Stomach (tissue), 9 donors: ENCODE results near the gene SCAMP1. TPM values are rescaled to one million over a fixed set of nuclear protein-coding genes. Genes with fewer than 3 reads are reported as not detected.

Experiments
- DNase-seq, 2 donors: peaks; one replicate each; pipeline versions ENCODE4 v3.0.0 to v3.0.0-alpha.2; 2013 to 2019
- H3K27ac ChIP-seq, 5 donors: fragments of 200-600 bp in 4 of 5; sonication (generic) in 4 of 5; one replicate each; pipeline ENCODE4 v1.5.1; 2013 to 2019; ENCODE audit warnings: mild to moderate bottlenecking in 1 of 5, moderate library complexity in 1 of 5
- H3K27me3 ChIP-seq, 3 donors: fragments of 200-600 bp; sonication (generic); one replicate each; pipeline ENCODE4 v1.5.1; 2017 to 2019; ENCODE audit warnings: mixed run types in 1 of 3
- H3K36me3 ChIP-seq, 4 donors: fragments of 200-600 bp; sonication (generic); 1 replicate in 3 of 4; 2 replicates in 1 of 4; pipeline ENCODE4 v1.5.1; 2016 to 2019
- H3K4me1 ChIP-seq, 4 donors: fragments of 200-600 bp; sonication (generic); one replicate each; pipeline ENCODE4 v1.5.1; 2016 to 2019
- H3K4me3 ChIP-seq, 4 donors: fragments of 200-600 bp; sonication (generic) in 3 of 4; one replicate each; pipeline ENCODE4 v1.5.1; 2016 to 2019; ENCODE audit warnings: mild to moderate bottlenecking in 1 of 4
- H3K9me3 ChIP-seq, 4 donors: fragments of 200-600 bp; sonication (generic); one replicate each; pipeline ENCODE4 v1.5.1; 2016 to 2019
- EP300 ChIP-seq: sonication (generic); formaldehyde crosslinking; IDR thresholded peaks from one replicate; pipeline ENCODE4 v1.6.1; 2017; ENCODE audit warnings: antibody characterized with exemption
- POLR2A ChIP-seq, 4 donors: fragments of 450-650 bp; IDR thresholded peaks; one replicate each; pipeline ENCODE4 v1.6.1; 2016; ENCODE audit warnings: antibody characterized with exemption in 4 of 4, control low read depth in 2 of 4, mild to moderate bottlenecking in 1 of 4, moderate library complexity in 1 of 4
- POLR2AphosphoS5 ChIP-seq, 3 donors: sonication (generic); formaldehyde crosslinking; IDR thresholded peaks; one replicate each; pipeline ENCODE4 v1.6.1; 2016; ENCODE audit warnings: antibody characterized with exemption in 3 of 3
- WGBS, 5 donors: extraction: QIAGEN DNeasy Blood & Tissue Kit in 3 of 5; methylation state at CpG; one replicate each; pipeline versions ENCODE4 v1.1.5 to v1.1.7; 2013 to 2018; 5-methylcytosine and 5-hydroxymethylcytosine counted together
- intact Hi-C: fragments of 100-400 bp; cut with DNase I; formaldehyde crosslinking; loops from one replicate; pipeline ENCODE4 v1.15.1; 2023; ENCODE audit warnings: low total_unique reads
- polyA plus RNA-seq, 3 donors: library from polyadenylated mRNA; stranded (reverse); fragments of 200-250 nt; gene quantifications; one replicate each; pipeline ENCODE4 v1.2.3, GENCODE V29; 2013
- total RNA-seq, 5 donors: library from RNA; depleted of rRNA; stranded (reverse); fragments of >200 nt; gene quantifications; one replicate each; pipeline versions ENCODE4 v1.1.0 to v1.2.3, GENCODE V29; 2014 to 2016
- TF ChIP-seq, protein P1 (sequence below), 7 experiments: fragments of 450-650 bp in 4 of 7; fragments of 200-600 bp in 3 of 7; sonication (generic) in 3 of 7; IDR thresholded peaks; one replicate each; pipeline ENCODE4 v1.5.1; 2016 to 2019; ENCODE audit warnings: antibody characterized with exemption in 7 of 7, control low read depth in 2 of 7, mild to moderate bottlenecking in 1 of 7
- donor health status: healthy with polysubstance abuse.
- donor health status: Bipolar disorder and iron deficiency.
- donor health status: healthy.

The SCAMP1 gene
- total and polyA plus RNA-seq, 8 donors: 7.2 to 77.3 (median 14.7) TPM

DNA sequence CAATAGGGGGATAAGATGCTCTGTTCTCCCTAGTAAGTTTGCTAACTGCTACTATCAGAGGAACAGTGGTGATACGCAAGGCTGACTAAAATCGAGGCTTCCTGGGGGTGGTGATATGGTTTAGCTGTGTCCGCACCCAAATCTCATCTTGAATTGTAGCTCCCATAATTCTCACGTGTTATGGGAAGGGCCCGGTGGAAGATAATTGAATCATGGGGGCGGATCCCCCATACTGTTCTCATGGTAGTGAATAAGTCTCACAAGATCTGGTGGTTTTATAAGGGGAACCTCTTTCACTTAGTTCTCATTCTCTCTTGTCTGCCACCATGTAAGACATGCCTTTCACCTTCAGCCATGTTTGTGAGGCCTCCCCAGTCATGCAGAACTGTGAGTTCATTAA is 153.0 kb downstream of the SCAMP1 start:
- TF ChIP-seq POLR2AphosphoS5 (IDR thresholded peaks at IDR 0.05) (no peak), POLR2A (IDR thresholded peaks at IDR 0.05) (no peak), EP300 (no peak)
- TF ChIP-seq, protein P1, sequence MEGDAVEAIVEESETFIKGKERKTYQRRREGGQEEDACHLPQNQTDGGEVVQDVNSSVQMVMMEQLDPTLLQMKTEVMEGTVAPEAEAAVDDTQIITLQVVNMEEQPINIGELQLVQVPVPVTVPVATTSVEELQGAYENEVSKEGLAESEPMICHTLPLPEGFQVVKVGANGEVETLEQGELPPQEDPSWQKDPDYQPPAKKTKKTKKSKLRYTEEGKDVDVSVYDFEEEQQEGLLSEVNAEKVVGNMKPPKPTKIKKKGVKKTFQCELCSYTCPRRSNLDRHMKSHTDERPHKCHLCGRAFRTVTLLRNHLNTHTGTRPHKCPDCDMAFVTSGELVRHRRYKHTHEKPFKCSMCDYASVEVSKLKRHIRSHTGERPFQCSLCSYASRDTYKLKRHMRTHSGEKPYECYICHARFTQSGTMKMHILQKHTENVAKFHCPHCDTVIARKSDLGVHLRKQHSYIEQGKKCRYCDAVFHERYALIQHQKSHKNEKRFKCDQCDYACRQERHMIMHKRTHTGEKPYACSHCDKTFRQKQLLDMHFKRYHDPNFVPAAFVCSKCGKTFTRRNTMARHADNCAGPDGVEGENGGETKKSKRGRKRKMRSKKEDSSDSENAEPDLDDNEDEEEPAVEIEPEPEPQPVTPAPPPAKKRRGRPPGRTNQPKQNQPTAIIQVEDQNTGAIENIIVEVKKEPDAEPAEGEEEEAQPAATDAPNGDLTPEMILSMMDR (IDR thresholded peaks at IDR 0.05): no peak
- Histone ChIP-seq H3K27me3 (no peaks in the 10 kb centered on the region), H3K9me3 (no peaks in the 10 kb centered on the region), H3K36me3 (no peaks in the 10 kb centered on the region), H3K27ac (no peak overlapping the region), H3K4me3 (no peak overlapping the region), H3K4me1 (peaks cover 2 to 41% (median 27%) of the 10 kb centered on the region in 4 donors)
- 77 to 89% (median 80%) methylated on average over 6 of the region's 6 CpGs for WGBS, 5 donors
- no peak for DNase-seq
- intact Hi-C loops: no loop called here

DNA sequence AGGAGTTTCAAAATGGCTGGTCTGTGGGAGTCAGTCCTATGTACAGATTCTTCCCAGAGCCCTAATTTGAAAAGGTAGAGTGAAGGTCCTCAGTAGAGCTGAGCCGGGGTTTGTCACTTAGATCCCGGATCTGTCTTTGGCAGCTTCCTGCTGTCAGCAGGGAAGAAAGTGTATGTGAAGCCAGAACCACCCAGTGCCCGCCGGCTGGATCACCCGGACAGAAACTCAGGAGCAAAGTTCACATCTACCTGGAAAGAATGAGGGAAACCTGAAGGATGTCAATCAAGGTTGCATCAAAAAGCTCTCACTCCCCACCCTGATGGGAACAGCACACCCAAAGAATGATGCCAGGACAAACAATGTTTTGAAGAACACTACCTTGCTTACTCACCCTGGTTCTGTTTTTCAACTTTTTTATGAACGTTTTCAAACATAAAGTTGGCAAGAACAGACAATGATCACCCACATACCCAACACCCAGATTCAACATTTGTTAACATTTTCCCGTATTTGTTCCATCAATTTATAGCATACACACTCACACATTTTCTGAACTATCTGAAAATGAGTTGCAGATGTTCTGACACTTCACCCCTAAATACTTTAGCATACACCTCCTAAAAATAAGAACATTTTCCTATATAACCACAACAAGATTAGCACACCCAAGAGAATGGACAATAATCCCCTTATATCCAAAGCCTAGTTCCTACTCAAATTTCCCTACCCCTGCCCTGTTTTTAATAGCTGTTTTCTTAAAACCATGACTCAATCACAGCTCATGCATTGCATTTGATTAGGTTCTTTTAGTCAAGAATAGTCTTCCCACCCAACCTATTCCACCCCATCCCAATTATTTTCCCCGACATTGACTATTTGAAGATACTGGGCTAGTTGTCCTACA is 154.3 kb downstream of the SCAMP1 start:
- Histone ChIP-seq H3K36me3 (no peaks in the 10 kb centered on the region), H3K27me3 (no peaks in the 10 kb centered on the region), H3K4me1 (peaks cover 7 to 43% (median 28%) of the 10 kb centered on the region in 4 donors), H3K27ac (no peak overlapping the region), H3K9me3 (no peaks in the 10 kb centered on the region), H3K4me3 (no peak overlapping the region)
- WGBS, 5 donors: 73 to 92% (median 91%) methylated on average over 8 of the region's 8 CpGs
- no peak for DNase-seq
- no peak for TF ChIP-seq EP300
- TF ChIP-seq POLR2AphosphoS5 (IDR thresholded peaks at IDR 0.05): no peak
- TF ChIP-seq, protein P1 (IDR thresholded peaks at IDR 0.05): no peak
- no peak for TF ChIP-seq POLR2A (IDR thresholded peaks at IDR 0.05)
- intact Hi-C loops: no loop called here

DNA sequence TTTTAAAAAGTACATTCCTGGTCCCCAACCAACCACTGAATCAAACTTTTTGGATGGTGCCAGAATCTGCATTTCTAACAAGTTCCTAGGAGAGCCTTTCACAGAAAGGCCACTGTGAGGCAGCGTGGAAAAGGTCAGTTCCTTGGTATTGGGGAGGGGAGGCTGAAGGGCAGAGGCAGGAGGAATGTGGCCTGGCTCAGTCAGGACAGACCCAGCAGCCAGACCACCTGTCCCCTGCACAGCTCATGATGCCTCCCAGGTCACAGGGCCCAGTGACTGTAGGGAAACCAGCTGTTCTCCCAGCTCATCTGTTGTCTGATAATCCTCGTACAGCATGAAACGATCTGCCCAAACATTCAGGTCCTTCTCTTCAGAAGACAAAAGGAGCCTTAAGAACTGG is 155.3 kb downstream of the SCAMP1 start:
- H3K27ac ChIP-seq: no peak overlapping the region
- H3K4me3 ChIP-seq: no peak overlapping the region
- H3K27me3 ChIP-seq: no peaks in the 10 kb centered on the region
- 89 to 95% (median 92%) methylated on average over 3 of the region's 3 CpGs for WGBS, 5 donors
- peaks cover 7 to 34% (median 19%) of the 10 kb centered on the region in 4 donors for H3K4me1 ChIP-seq
- no peaks in the 10 kb centered on the region for H3K9me3 ChIP-seq
- no peaks in the 10 kb centered on the region for H3K36me3 ChIP-seq
- intact Hi-C loops: no loop called here
- no peak for TF ChIP-seq POLR2AphosphoS5 (IDR thresholded peaks at IDR 0.05)
- TF ChIP-seq, protein P1 (IDR thresholded peaks at IDR 0.05): no peak
- no peak for TF ChIP-seq POLR2A (IDR thresholded peaks at IDR 0.05)
- TF ChIP-seq EP300: no peak
- DNase-seq: no peak

DNA sequence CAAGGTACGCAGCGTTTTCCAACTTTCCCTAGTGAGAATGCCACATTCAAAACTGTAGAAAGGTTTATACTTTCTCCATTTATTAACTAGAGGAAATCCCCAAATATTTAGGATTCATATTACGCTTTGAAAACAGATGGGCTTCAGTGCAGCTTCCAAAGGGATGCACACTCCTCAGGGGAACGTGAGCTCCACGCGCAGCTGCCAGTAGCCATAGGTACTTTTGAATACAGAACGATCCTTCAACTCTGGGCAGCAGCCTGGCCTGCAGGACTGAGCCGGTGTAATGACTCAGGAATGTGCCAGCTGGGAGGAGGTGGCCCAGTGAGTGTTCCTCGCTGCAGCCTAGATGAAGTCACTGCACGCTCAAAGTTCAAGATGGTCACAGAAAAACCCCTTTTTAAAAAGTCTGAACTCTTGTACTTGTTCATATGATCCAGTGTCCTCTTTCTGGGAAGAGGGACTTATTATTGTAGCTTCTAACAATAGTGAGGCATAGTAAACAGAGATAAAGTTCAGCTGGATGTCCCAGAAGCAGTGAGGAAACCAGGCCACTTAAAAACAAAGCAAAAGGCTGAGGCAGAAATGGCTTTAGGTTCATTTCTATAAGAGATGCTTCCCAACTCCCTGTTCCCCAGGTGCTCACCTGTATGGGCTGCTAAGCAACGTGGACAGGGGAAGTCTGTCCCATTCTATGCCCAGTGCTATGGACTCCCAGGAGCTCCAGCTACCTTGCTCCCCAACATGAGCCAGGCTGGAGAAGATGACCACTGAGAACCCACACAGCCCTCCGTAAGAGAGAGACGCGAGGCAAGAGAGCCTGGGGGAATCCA is 158.2 kb downstream of the SCAMP1 start:
- H3K4me3 ChIP-seq: no peak overlapping the region
- H3K9me3 ChIP-seq: no peaks in the 10 kb centered on the region
- DNase-seq: peak; percentile 46 to 89
- peaks cover 7 to 40% (median 19%) of the 10 kb centered on the region in 4 donors for H3K4me1 ChIP-seq
- no peaks in the 10 kb centered on the region for H3K27me3 ChIP-seq
- no peaks in the 10 kb centered on the region for H3K36me3 ChIP-seq
- intact Hi-C loops: no loop called here
- whole genome bisulfite sequencing, 5 donors: 55 to 64% (median 61%) methylated on average over 14 of the region's 14 CpGs
- TF ChIP-seq, protein P1 (IDR thresholded peaks at IDR 0.05): no peak
- TF ChIP-seq POLR2AphosphoS5 (IDR thresholded peaks at IDR 0.05): peak; percentile 11 to 74 (median 12)
- H3K27ac ChIP-seq: peak overlapping the region in 4 of 5 donors; percentile 69 to 78 (median 72)
